HG02885 (cell line): ENCODE results near the gene TSPAN19.

ENCODE experiments used
- ATAC-seq: cut with Tn5 transposase; IDR thresholded peaks from one replicate; pipeline ENCODE4 v1.9.1; 2021; ENCODE audit warnings: mild to moderate bottlenecking; ENCODE audit not compliant: unreplicated experiment, poor library complexity

The TSPAN19 gene

GRCh38 chr12:85004204-85004603 lies 31.9 kb downstream of the TSPAN19 start:
- no peak for ATAC-seq

GRCh38 chr12:85002778-85003296 lies 33.2 kb downstream of the TSPAN19 start:
- no peak for ATAC-seq

DNA sequence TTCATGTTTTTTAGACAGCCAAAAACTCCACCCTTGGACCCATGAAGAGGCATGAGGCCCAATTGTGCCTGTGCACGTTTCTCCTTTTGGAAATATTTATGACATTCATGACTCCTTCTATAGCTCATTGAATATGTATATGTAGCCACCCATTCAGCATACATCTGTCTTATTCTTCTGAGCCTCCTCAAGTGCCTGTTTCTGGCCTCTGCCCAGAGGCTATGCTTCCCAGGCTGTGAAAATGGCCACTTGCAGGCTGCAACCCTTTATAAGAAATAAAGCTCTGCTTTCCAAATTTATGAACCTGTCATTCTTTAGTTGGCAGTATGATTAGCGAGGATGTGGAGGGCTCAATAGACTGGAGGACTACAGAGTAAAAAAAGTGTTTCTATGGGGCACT lies 35.3 kb downstream of the TSPAN19 start:
- no peak for ATAC-seq

DNA sequence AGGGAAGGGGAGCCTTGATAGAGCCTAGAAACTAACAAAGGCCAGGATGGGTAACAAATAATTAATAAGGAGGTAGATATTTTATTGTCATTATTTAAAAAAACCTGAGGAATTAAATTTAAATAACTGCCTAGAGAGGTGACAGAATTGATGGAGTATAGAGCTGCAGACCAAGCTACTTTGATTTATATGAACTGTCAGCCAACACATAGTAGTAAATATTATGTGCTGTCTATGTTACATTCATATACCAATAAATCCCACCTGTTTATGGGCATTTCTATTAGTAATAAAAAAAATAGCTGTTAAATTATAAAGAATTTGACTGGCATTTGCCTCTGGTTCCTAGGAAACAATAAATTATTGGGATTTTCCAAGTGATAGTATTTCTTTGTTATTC lies 37.7 kb downstream of the TSPAN19 start:
- no peak for ATAC-seq

DNA sequence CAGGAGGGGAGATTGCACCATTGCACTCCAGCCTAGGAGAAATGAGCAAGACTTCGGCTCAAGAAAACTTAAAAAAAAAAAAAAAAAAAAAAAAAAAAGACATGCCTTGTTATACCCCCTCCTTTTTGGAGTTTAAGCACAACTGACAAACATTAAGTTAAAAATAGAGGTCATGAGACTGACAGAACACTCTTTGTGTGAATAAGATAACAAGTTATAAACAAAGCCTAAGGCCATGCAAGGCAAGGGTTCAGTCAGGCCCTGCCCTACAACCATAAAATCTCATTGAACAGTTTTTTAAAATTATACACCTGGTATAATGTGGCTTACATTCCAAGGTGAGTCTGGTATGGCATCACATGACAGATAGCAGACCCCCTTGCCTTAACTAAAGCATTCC lies 39.3 kb downstream of the TSPAN19 start:
- no peak for ATAC-seq

GRCh38 chr12:84995641-84996040 lies 40.4 kb downstream of the TSPAN19 start:
- ATAC-seq = no peak

- ATAC-seq = no peak
Observed at GRCh38 chr12:84994426-84994825, 41.7 kb downstream of the TSPAN19 start.

- no peak for ATAC-seq
Observed at GRCh38 chr12:84986586-84986985, 49.5 kb downstream of the TSPAN19 start.

- no peak for ATAC-seq
Observed at GRCh38 chr12:84986117-84986516, 50.0 kb downstream of the TSPAN19 start.

GRCh38 chr12:84983289-84983688 lies 52.8 kb downstream of the TSPAN19 start:
- no peak for ATAC-seq

DNA sequence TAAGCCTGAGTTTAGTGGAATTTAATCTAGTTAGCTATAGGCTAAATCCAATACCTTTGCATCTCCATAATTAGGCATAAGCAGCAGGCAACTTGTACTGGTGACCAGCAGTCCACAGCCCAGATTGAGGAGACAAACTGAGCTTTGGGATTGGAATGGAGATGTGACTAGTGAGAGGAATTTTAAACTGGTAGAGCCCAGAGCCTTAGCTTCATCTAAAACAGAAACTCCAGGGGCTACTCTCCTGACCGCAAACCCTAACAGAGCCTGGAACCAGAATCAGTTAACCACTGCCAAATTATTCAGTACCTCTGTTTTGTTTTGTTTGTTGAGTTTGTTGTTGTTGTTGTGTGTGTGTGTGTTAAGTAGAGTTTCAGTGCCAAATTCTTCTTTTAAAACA lies 53.2 kb downstream of the TSPAN19 start:
- ATAC-seq = no peak

- ATAC-seq = no peak
Observed at GRCh38 chr12:84978921-84979320, 57.2 kb downstream of the TSPAN19 start.

DNA sequence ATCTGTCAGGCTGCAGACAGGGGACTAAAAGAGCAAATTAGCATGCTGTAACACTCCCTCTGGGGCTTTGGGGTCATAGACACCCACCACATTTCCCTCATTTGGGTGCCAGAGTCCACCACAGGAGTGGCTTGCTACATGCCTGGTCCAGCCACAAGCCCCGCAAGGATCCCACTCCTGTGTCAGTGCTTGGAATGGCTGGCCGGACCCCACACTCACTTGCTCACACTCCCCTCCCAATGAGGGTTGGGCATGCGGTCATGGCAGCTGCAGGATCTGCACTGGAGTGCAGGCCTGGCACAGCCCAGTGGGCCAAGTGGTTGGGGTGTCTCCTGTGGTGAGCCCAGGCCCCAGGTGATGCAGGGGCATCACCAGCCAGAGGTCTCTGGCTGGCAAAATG lies 59.9 kb downstream of the TSPAN19 start:
- no peak for ATAC-seq

GRCh38 chr12:84974155-84974815 lies 61.8 kb downstream of the TSPAN19 start:
- ATAC-seq = no peak

- ATAC-seq = no peak
Observed at GRCh38 chr12:84973026-84973425, 63.1 kb downstream of the TSPAN19 start.

DNA sequence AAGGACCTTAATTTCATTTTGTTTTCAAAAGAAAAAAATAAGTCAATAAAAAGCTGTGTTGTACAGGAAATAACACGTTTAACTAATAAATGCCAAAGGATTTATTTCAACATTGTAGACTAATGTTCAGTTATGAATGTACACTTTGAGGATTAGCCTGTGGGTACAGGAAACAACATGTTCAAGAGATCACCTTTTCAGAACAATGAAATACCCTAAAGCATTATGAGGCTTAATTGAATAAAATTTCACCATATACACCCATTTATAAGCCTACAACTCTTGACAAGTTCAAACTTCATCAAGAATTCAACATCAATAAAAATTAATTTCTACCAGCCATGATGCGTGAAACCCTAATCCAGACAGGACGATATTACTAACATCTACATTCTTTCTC lies 66.9 kb downstream of the TSPAN19 start:
- ATAC-seq = no peak
